Measurements from ENCODE around the gene HSD17B3. TPM values are rescaled to one million over a fixed set of nuclear protein-coding genes. Genes with fewer than 3 reads are reported as not detected.

Gene HSD17B3
- total RNA-seq, 4 donors from 2014 or later, result 1.2 to 1.7 (median 1.5) TPM; not detected in 1

DNA sequence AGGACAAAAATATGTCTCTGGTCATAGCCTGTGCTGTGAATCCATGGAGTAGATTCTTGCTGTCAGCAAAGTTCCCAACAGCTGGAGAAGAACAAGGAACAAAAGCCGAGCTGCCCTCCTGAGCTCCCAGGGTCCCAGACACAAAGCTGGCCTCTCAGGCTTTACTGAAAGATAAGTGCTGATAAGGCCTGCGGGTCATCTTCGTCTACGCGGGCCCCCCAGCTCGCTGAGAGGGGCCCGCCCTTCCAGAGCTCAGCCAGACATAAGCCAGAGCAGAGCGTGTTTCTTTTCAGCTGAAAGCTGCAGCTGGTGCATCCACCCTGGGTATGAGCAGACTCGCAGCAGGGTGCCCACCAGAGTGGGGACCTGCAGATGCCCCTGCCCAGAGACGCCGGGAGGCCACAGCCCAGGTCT, 84.7 kb downstream of the HSD17B3 start:
- Histone ChIP-seq H3K27me3 (peaks cover 21% of the 10 kb centered on the region), H3K27ac (no peak overlapping the region), H3K4me3 (no peak overlapping the region)

DNA sequence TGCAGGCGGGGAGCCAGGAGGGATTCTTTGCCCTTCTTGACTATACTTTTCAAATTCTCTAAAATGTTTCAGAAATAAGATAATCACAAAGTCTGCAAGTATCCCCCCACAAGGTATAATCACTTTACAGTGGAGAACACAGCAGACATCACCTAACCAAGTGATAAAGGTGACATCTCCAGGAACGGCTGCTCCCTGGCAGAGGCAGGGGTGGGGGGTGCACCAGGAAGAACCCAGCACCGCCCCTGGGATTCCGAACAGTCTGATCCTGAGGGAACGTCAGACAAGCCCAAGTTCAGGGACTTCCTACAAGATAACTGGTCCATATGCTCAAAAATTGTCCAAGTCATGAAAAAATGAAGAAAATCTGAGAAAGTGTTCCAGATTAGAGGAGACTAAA, 85.4 kb downstream of the HSD17B3 start:
- TF ChIP-seq, protein P1, sequence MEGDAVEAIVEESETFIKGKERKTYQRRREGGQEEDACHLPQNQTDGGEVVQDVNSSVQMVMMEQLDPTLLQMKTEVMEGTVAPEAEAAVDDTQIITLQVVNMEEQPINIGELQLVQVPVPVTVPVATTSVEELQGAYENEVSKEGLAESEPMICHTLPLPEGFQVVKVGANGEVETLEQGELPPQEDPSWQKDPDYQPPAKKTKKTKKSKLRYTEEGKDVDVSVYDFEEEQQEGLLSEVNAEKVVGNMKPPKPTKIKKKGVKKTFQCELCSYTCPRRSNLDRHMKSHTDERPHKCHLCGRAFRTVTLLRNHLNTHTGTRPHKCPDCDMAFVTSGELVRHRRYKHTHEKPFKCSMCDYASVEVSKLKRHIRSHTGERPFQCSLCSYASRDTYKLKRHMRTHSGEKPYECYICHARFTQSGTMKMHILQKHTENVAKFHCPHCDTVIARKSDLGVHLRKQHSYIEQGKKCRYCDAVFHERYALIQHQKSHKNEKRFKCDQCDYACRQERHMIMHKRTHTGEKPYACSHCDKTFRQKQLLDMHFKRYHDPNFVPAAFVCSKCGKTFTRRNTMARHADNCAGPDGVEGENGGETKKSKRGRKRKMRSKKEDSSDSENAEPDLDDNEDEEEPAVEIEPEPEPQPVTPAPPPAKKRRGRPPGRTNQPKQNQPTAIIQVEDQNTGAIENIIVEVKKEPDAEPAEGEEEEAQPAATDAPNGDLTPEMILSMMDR (IDR thresholded peaks at IDR 0.05), result no peak
- Histone ChIP-seq H3K36me3 (no peaks in the 10 kb centered on the region), H3K4me1 (peaks cover 29% of the 10 kb centered on the region), H3K4me3 (no peak overlapping the region), H3K27me3 (peaks cover 19% of the 10 kb centered on the region), H3K9me3 (no peaks in the 10 kb centered on the region), H3K27ac (no peak overlapping the region)
- no peak for DNase-seq (ENCODE audit: low spot score in 2 of 2)
- WGBS, result 94% methylated on average over 5 of the region's 5 CpGs

More for the DNA sequence above, 84.7 kb downstream of the HSD17B3 start:
- Histone ChIP-seq H3K9me3 (no peaks in the 10 kb centered on the region), H3K4me1 (peaks cover 29% of the 10 kb centered on the region), H3K36me3 (no peaks in the 10 kb centered on the region)
- WGBS, result 58% methylated on average over 11 of the region's 11 CpGs
- TF ChIP-seq POLR2A (IDR thresholded peaks at IDR 0.05) (no peak), EP300 (IDR thresholded peaks at IDR 0.05) (no peak), POLR2AphosphoS5 (IDR thresholded peaks at IDR 0.05) (no peak)
- TF ChIP-seq, protein P1 (IDR thresholded peaks at IDR 0.05), result no peak
- no peak for DNase-seq (ENCODE audit: low spot score in 2 of 2)

DNA sequence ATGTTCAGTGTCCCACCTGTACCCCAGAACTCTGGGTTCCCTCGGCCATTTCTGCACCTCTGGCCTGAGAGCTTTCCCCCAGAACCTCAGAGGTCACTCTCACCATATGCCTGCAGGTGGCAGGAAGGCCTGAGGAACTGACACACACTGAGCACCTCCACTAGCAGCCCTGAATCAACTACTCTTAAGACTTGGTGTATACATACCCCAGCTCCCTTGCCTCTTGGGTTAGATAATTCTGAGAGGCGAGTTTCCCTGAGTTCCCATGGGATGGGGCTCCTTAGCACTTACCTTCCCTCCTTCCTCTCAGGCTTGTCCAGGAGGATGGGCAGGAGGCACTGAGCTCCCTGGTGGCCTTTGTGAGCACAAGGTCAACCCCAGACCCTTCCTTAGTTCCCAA, 86.1 kb downstream of the HSD17B3 start:
- no peak overlapping the region for H3K4me3 ChIP-seq
- H3K36me3 ChIP-seq, result no peaks in the 10 kb centered on the region
- no peak for TF ChIP-seq POLR2A (IDR thresholded peaks at IDR 0.05)
- TF ChIP-seq, protein P1 (IDR thresholded peaks at IDR 0.05), result no peak
- TF ChIP-seq POLR2AphosphoS5 (IDR thresholded peaks at IDR 0.05), result no peak
- no peak for TF ChIP-seq EP300 (IDR thresholded peaks at IDR 0.05)
- 94% methylated on average over 2 of the region's 2 CpGs for WGBS
- peaks cover 19% of the 10 kb centered on the region for H3K27me3 ChIP-seq
- DNase-seq (ENCODE audit: low spot score in 2 of 2), result no peak
- H3K9me3 ChIP-seq, result no peaks in the 10 kb centered on the region
- peaks cover 29% of the 10 kb centered on the region for H3K4me1 ChIP-seq
- H3K27ac ChIP-seq, result no peak overlapping the region

DNA sequence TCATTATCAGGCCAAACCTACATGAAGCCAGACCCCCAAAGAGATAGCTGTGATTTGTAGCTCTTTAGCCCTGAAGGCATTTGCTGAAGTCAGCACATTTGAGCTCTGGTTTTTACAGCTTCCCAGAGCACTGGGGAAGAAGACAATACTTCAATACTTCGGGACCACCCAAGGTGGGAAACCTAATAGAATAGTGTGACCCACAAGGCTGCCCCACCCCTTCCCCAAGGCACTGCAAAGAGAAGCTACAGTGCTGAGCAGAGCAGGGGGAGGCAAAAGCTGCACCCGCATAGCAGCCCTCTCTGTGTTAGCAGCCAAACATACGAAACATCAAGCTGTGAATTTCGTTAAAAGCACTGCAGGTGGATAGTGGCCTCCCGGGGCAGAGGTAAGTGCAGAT, 87.3 kb downstream of the HSD17B3 start:
- 66% methylated on average over 5 of the region's 5 CpGs for WGBS
- DNase-seq (ENCODE audit: low spot score in 2 of 2), result no peak
- peaks cover 18% of the 10 kb centered on the region for H3K27me3 ChIP-seq
- no peaks in the 10 kb centered on the region for H3K9me3 ChIP-seq
- no peak overlapping the region for H3K4me3 ChIP-seq
- no peaks in the 10 kb centered on the region for H3K36me3 ChIP-seq
- TF ChIP-seq EP300 (IDR thresholded peaks at IDR 0.05) (no peak), POLR2AphosphoS5 (IDR thresholded peaks at IDR 0.05) (no peak), POLR2A (IDR thresholded peaks at IDR 0.05) (no peak)
- TF ChIP-seq, protein P1 (IDR thresholded peaks at IDR 0.05), result no peak
- H3K4me1 ChIP-seq, result peaks cover 26% of the 10 kb centered on the region
- H3K27ac ChIP-seq, result no peak overlapping the region

GRCh38 chr9:96209407-96210271, 92.3 kb downstream of the HSD17B3 start:
- H3K4me3 ChIP-seq, result no peak overlapping the region
- no peak overlapping the region for H3K27ac ChIP-seq
- WGBS, result 82% methylated on average over 7 of the region's 7 CpGs
- H3K27me3 ChIP-seq, result peaks cover 5% of the 10 kb centered on the region
- no peaks in the 10 kb centered on the region for H3K36me3 ChIP-seq
- H3K4me1 ChIP-seq, result peaks cover 5% of the 10 kb centered on the region
- TF ChIP-seq POLR2A (IDR thresholded peaks at IDR 0.05) (no peak), EP300 (IDR thresholded peaks at IDR 0.05) (no peak), POLR2AphosphoS5 (IDR thresholded peaks at IDR 0.05) (peak in 2 of 3 donors; percentile 21 to 45)
- DNase-seq (ENCODE audit: low spot score in 2 of 2), result no peak
- no peaks in the 10 kb centered on the region for H3K9me3 ChIP-seq

Data from suprapubic skin (tissue), 4 donors.